Ammon's horn (tissue), 1 donor: Measurements from ENCODE around the gene SH3BGRL3.

Source experiments
- DNase-seq: peaks from one replicate; pipeline ENCODE4 v3.0.0-alpha.2; 2016; ENCODE audit warnings: low spot score

Gene SH3BGRL3

GRCh38 chr1:26277719-26278118 is 2.2 kb upstream of the SH3BGRL3 start:
- DNase-seq, result no peak

DNA sequence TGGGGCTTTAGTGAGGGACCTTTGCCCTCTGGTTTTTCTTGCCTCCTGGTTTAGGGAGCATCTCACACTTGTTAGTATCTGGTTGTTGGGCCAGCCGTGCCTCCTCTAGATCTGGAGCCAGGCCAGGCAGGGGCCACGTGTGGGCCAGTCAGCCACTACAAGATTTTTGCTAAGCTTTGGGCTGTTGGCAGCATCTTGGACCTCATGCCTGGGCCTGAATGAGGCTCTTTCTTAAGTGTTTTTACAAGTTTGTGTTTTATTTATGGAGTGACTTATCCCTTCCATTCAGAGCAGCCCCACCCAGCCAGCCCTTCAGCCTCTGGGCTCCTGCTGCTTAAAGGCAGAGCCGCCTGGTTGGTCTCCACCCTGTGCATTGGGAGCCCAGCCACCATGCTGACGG is 1.6 kb upstream of the SH3BGRL3 start:
- no peak for DNase-seq

- DNase-seq, result peak; percentile 43
Observed at GRCh38 chr1:26278724-26279455, 996 bp upstream of the SH3BGRL3 start.

GRCh38 chr1:26280333-26281042 is 602 bp downstream of the SH3BGRL3 start:
- no peak for DNase-seq

GRCh38 chr1:26281091-26281958 is 1.4 kb downstream of the SH3BGRL3 start:
- no peak for DNase-seq

DNA sequence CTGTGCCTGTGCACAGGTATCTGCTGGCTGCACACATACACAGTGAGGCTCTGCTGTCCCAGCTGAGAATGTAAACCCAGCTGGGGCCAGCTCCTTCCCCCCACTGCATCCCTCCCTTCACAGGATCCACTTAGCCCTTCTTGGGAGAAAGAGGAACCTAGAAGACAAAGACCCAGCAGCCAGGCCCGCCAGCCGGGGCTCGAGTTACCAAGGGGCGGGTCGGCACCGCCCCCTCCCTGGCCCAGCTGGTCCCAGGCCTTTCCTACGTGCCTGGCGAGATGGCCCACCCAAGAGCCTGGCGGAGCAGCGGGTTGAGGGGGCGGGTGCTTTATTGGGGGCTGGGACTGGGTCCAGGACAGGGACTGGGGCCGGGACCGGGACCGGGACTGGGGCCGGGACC is 2.1 kb downstream of the SH3BGRL3 start:
- DNase-seq, result no peak

GRCh38 chr1:26282401-26282918 is 2.6 kb downstream of the SH3BGRL3 start:
- no peak for DNase-seq

GRCh38 chr1:26283279-26283853 is 3.5 kb downstream of the SH3BGRL3 start:
- DNase-seq, result no peak

DNA sequence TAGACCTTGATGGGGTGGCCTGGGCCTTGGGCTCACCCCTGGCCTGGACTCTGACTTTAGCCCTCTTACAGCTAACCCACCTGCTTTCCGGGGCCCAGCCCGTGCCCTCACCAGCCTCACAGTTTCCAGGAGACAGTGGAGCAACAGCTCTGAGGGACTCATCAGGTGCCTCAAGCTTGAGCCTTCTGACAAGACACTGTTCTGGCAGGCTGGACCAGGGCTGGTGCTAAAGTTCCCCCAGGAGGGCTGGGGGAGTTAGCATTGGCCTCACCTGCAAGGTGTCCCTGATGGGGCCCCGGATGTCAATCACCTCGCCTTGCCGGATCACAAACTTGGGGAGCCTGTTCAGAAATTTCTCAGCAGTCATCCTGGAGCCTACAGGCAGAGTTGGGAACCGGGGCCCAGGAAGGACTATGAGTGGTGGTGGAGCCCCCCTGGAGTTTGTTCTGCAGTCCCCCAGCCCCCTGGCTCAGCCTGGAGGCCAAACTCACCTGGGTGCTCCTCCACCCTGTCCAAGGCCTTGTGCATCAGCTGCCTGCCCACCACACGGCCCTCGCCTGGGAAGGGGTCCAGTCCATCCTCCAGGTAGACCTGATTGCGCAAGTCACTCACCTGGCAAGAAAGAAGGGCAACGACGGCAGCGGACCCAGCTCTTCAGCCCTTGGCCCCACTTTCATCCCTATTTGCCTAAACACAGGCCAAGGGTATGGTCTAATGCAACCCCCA is 4.1 kb downstream of the SH3BGRL3 start:
- no peak for DNase-seq

GRCh38 chr1:26284597-26285347 is 4.9 kb downstream of the SH3BGRL3 start:
- peak; percentile 59 for DNase-seq

DNA sequence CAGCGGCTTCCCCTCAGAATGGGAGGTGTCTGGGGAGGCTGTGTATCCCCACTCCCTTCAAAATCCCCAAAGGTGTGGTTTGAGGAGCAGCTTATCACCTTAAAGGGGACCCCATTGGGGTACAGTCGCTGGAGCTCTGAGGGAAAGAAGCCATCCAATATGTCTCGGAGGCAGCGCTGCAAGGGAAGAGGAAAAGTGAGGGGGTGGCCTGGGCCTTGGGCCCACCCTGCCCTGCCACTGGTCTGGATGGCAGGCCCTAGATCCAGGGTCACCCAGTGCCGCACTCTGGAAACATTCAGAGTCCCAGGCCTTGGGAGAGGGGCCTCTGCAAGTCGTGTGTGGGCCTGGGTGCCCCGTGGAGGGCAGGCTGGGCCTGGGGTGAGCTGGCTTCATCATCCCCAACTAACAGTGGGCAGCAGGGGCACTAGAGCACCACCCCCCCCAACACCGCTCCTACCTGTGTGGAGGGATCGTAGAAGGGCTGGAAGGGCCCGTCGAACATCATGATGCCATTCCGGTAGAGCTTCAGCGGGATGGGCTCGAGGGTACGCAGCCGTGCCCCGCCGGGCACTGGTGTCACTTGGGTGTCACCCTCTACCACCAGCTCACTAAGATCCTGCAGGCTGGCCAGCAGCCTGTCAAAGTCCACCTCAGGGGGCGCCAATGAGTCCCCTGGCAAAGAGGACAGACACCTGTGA is 5.6 kb downstream of the SH3BGRL3 start:
- DNase-seq, result no peak

DNA sequence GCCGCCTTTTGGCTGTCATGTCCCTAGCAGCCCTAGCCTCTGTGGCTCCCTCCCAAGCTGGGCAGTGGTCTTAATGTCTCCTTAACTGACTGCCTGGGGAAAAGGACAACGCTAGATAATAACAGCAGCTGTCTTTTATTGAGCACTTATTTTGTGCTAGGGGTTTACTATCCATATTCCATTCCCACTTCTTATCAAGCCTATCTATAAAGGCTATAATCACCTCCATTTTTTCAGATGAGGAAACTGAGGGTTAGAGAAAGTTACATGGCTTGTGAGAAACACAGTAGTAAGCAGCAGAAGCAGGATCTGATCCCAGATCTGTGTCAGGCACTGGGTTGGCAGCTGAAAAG is 6.2 kb downstream of the SH3BGRL3 start:
- DNase-seq, result no peak

- DNase-seq, result no peak
Observed at GRCh38 chr1:26287033-26287711, 7.3 kb downstream of the SH3BGRL3 start.

DNA sequence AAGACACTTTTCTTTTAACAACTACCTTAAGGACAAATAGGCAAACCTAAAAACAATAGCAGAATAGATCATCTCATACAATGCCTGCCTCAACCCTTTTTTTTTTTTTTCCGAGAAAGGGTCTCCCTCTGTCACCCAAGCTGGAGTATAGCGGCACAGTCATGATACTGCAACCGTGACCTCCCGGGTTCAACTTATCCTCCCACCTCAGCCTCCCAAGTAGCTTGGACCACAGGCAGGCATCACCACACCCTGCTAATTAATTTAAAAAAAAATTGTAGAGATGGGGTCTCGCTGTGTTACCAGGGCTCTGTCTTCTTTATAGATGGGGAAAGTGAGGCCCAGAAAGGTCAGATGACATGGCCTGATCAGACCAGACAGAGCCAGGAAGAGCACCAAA is 7.9 kb downstream of the SH3BGRL3 start:
- DNase-seq, result no peak

DNA sequence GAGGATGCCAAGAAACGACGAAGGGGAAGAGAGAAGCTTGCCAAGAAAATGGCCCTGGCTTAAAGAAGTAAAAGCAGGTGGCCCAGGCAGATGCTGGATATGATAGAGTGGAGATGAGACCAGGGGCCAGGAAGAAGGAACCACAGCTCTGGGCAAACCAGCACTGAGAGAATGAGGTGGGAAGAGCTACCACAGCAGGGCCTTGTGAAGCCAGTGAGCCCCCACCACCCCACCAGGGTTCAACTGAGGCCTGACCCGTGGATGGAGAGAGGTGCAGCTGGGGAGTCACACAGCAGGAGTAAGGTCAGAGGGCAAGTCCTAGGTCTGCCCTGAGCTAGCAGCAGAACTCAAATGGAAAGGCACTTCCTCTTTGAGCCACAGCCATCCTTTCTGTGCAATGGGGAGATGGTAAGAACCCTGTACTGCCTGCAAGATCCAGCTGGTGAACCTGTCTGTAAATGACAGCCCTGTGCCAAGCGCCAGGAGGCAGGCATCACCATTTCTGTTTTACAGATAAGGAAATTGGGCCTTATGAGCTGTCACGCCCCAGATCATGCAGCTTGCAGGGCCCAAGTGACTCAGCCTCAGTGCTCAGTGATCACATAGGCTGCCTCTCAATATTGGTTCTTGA is 8.5 kb downstream of the SH3BGRL3 start:
- no peak for DNase-seq

GRCh38 chr1:26289158-26290059 is 9.5 kb downstream of the SH3BGRL3 start:
- peak; percentile 63 for DNase-seq

DNA sequence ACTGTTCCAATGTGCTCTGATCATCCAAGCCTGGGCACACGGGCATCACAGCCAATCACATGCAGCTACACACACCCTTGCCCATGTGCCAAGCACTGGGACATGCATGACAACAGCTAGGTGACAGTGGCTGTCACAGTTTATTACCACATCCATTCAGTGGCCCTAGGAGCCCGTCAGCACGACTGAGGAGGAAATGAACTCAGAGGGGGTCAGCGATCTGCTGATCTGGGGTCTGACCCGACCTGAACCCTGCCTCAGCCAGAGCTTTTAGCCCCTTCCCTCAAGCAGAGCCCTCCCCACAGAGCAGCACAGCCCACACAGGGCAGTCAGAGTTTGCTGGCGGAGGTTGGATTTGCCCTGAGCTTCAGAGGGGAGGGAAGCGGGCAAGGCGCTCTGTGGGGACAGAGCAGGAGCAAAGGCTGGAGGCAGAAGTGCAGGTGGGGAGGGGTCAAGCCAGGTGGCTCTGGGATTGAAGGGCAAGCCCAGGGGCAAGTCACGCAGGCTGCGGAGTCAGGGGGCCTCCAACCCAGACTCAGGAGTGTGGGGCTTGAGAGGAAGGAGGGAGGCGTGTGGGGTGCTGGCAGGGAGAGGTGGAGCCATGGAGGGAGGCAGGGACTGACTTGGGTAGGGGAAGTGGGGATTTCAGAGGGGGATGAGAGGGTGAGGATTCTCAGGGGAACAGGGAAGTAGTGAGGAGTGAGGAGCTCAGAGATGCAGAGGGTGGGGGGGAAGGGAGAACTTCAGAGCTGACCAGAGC is 10.4 kb downstream of the SH3BGRL3 start:
- no peak for DNase-seq
